Ovary (tissue), 3 donors: Measurements from ENCODE around the gene PARP3.

Experiments used
- EP300 ChIP-seq: sonication (generic); formaldehyde crosslinking; IDR thresholded peaks from one replicate; pipeline ENCODE4 v1.6.1; 2017; ENCODE audit warnings: antibody characterized with exemption
- TF ChIP-seq, protein P1 (sequence below), 3 donors: fragments of 450-650 bp in 2 of 3; fragments of 200-600 bp in 1 of 3; IDR thresholded peaks; one replicate each; pipeline versions ENCODE4 v1.5.1 to v1.8.0; 2016 to 2022; ENCODE audit warnings: antibody characterized with exemption in 3 of 3, mild to moderate bottlenecking in 1 of 3
- donor health status: DM: no; HTN: no; CAD: no.

DNA sequence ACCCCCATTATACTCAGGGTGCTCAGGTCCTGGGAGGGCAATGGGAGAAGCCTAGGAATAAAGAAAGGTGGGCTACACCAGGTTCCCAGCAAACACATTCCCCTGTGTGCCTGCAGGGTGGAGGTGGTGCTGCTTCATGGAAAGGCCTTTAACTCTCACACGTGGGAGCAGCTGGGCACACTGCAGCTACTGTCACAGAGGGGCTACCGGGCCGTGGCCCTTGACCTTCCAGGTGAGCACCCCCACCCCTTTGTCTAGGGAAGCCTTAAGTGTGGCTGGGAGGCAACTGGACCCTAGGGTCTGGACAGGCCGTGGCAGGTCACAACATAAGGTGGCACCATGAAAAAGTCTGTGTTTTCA is 36.0 kb downstream of the PARP3 start:
- TF ChIP-seq, protein P1, sequence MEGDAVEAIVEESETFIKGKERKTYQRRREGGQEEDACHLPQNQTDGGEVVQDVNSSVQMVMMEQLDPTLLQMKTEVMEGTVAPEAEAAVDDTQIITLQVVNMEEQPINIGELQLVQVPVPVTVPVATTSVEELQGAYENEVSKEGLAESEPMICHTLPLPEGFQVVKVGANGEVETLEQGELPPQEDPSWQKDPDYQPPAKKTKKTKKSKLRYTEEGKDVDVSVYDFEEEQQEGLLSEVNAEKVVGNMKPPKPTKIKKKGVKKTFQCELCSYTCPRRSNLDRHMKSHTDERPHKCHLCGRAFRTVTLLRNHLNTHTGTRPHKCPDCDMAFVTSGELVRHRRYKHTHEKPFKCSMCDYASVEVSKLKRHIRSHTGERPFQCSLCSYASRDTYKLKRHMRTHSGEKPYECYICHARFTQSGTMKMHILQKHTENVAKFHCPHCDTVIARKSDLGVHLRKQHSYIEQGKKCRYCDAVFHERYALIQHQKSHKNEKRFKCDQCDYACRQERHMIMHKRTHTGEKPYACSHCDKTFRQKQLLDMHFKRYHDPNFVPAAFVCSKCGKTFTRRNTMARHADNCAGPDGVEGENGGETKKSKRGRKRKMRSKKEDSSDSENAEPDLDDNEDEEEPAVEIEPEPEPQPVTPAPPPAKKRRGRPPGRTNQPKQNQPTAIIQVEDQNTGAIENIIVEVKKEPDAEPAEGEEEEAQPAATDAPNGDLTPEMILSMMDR (IDR thresholded peaks at IDR 0.05) = no peak
- TF ChIP-seq EP300 = no peak
